Choroid plexus epithelial cell (primary cell): Measurements from ENCODE around the gene MGME1.

ENCODE experiments used
- DNase-seq: peaks from one replicate; pipeline ENCODE4 v3.0.0-alpha.2; 2010; ENCODE audit warnings: low read depth
- H3K4me3 ChIP-seq: 2 replicates; pipeline ENCODE4 v1.5.1; 2011; ENCODE audit warnings: low read depth, mild to moderate bottlenecking, control low read depth, low read length, moderate library complexity
- TF ChIP-seq, protein P1 (sequence below): conservative IDR thresholded peaks from 2 replicates; pipeline ENCODE4 v1.5.1; 2011; ENCODE audit warnings: low read depth, mild to moderate bottlenecking, control low read depth, inconsistent platforms, low read length, moderate library complexity

The MGME1 gene

DNA sequence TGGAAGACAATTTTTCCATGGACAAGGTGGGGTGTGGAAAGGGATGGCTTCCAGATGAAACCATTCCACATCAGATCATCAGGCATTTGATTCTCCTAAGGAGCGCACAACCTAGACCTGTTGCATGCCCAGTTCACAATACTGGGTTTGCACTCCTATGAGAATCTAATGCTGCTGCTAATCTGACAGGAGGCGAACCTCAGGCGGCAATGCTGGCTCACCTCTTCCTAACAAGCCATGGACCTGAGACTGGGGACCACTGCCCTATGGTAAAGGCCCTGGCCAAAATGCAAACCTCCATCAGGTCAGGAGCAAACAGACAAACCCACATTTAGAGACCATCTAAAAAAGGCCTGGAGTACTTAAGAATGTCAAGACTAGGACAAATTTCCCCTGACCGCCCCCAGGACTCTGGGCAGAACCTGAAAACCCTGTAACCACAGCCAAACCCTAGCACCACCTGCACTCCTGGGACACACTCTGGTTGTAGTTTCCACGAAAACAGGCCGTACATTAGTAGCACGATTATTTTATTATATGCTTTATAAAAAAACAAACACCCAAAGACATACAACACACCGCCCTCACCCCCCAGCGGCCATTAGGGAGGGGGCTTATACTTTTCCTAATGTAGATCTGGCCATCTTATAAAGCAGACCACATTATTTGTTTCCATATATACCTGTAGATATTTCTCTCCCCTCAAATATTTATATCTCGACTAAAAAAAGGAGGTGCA is 27.6 kb upstream of the MGME1 start:
- TF ChIP-seq, protein P1, sequence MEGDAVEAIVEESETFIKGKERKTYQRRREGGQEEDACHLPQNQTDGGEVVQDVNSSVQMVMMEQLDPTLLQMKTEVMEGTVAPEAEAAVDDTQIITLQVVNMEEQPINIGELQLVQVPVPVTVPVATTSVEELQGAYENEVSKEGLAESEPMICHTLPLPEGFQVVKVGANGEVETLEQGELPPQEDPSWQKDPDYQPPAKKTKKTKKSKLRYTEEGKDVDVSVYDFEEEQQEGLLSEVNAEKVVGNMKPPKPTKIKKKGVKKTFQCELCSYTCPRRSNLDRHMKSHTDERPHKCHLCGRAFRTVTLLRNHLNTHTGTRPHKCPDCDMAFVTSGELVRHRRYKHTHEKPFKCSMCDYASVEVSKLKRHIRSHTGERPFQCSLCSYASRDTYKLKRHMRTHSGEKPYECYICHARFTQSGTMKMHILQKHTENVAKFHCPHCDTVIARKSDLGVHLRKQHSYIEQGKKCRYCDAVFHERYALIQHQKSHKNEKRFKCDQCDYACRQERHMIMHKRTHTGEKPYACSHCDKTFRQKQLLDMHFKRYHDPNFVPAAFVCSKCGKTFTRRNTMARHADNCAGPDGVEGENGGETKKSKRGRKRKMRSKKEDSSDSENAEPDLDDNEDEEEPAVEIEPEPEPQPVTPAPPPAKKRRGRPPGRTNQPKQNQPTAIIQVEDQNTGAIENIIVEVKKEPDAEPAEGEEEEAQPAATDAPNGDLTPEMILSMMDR, result no peak
- no peak overlapping the region for H3K4me3 ChIP-seq
- DNase-seq, result no peak

DNA sequence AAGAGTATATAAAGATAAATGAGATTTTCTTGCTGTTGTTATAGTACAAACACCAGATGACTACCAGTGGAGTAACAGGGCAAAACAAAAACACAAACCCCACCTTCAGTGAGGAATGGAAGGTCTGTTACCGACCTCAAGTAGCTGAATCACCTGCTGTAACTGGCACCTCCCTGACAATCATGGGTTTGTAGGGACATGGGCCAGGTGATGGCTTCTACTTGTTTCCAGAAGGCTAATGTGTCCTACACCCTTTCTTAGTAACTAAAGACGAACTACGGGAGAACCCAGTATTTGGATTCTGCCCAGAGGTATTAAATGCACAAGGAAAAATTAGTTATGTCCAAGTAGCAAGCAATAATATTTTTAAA is 27.0 kb upstream of the MGME1 start:
- H3K4me3 ChIP-seq, result no peak overlapping the region
- no peak for DNase-seq
- TF ChIP-seq, protein P1, result no peak

DNA sequence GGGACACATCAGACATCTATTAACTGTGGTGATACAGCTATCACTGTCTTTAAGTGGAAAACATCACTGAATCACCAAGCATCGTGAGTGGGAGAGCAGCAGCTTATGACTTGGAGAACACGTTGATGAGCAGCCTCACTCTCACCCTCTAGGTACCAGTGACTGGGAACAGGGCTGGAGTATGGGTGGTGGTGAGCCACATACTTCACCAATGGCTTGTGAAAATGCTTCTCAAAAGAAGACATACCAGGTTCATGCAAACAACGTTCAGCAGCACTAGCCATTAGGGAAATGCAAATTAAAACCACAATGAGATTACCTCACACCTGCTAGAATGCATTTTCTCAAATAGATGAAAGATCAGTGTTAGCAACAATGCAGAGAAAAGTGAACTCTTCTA is 25.5 kb upstream of the MGME1 start:
- DNase-seq, result no peak
- H3K4me3 ChIP-seq, result no peak overlapping the region
- TF ChIP-seq, protein P1, result no peak

DNA sequence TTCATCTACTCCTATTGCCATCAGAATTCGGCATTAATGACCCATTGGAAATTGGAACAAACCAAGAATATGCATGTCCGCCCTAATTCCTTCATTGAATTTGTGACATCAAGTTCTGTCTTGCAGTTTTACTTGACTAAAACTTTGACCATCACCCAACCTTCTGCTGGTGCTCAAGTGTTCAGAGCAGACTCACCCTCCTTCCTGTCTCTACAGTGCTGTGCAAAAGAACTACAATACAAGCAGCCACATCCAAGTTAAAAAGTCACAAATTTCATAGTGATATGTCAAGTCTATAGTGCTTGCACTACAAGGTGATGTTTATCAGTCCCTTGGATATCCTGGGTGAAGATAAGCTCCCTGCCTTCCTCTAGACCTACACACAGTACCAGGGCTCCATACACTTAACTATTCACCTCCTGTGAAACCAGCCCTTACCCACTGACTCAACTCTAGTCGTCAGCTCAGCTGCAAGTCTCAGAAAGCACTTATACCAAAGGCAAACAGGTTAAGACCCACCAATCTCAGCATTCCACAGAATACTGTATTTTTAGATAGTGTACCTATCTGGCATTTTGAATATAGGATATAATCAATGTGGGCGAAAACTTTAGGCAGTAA is 23.9 kb upstream of the MGME1 start:
- TF ChIP-seq, protein P1, result no peak
- H3K4me3 ChIP-seq, result no peak overlapping the region
- no peak for DNase-seq

DNA sequence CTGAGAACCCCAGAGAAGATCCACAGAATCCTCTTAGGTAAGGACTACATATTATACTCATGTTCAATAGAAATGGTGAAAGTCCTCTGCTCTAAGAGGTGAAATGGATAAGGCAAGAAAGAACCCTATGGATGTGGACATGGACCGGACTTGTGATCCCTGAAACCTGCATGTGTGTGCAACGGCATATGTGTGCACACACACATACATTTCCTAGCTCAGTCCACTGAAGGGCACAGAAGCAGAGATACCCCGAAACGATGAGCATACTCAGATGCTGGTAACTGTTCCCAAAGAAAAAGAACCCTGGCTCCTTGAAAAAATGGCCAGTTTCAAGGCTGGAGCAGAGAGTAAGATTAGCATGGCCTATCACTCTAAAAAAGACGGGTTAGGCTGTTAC is 22.8 kb upstream of the MGME1 start:
- TF ChIP-seq, protein P1, result no peak
- H3K4me3 ChIP-seq, result no peak overlapping the region
- no peak for DNase-seq

DNA sequence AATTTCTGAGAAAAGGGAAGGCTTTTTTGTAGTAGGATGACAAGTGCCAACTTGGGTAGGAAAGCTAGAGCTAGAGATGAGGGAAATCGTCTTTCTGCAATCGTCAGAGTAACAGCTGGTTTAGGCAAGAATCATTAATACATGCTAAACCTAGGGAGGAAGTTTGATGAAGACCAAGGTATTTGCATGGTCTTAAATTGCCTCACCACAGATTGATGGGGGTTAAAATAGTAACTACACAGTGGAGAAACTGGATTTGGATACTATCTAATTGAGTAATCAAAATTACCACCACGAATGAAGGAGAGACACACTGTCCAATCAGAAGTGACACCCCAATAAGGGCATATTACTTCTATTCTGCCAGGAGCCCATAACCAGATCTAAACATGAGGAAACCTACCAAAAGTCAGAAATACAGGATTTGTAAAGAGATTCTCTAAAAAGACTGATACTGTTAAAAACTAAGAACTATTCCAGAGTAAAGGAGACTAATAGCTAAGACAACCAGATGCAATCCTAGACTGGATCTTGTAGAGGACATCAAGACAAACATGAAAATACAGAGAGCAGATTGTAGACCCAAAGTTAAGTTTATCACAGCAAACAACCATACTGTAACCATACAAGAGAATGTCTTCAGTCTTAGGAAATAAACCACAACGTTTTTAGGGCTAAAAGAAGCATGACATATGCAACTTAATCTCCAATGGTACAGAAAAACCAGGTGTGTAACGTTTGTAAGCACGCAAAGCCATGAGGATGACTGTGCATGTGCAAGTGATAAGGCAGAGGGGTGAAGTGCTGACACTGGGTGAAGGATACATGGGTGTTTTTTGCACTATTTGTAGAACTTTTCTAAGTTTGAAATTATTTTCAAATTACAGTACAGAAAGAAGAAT is 22.0 kb upstream of the MGME1 start:
- TF ChIP-seq, protein P1, result no peak
- no peak for DNase-seq
- H3K4me3 ChIP-seq, result no peak overlapping the region
